OCI-M1 (cell line): Measurements from ENCODE around the gene LRGUK.
"Not testable (repeated sequence)": the region's sequence is repeated elsewhere in the genome, so short reads cannot be mapped to it uniquely, and the experiment has no call there.

Experiments
- DNase-seq: peaks from one replicate; lab custom pipeline; 2025; lab: John Stamatoyannopoulos, UW

Gene LRGUK

DNA sequence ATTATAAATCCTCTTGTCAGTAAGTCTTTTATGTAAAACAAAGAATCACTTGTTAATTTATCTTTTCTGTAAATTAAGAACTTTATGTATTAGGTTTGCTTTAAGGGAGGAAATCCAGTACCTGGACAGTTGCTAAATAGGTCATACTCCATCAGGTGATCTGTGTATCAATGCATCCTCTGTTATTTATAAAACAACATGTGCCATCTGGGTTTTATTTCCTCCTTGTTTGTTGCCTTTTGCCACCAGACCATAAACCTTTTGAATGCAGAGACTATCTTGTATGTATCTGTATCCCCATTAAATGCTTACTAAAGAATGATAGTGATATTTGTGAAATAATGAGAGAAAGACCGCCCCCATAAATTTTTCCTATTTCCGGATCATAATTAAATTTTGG lies 119.6 kb downstream of the LRGUK start:
- DNase-seq = no peak

DNA sequence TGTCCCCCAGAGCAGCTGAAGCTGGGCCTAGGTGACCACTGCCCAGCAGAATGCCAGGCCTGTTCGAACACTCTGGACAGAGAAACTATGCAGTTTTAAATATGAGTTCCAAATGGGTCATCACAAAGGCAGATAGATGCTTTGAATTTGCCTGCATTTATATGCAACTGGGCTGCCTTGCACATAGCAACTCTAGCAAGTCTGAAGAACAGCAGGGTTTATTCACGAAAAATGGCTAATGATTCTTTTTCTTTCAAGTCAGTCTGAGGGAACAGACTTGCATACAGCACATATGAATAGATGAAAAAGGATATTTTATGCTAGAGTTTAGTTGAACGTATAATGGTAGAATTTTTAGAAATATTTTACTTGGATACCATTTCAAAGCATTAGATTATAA lies 121.1 kb downstream of the LRGUK start:
- DNase-seq = no peak

DNA sequence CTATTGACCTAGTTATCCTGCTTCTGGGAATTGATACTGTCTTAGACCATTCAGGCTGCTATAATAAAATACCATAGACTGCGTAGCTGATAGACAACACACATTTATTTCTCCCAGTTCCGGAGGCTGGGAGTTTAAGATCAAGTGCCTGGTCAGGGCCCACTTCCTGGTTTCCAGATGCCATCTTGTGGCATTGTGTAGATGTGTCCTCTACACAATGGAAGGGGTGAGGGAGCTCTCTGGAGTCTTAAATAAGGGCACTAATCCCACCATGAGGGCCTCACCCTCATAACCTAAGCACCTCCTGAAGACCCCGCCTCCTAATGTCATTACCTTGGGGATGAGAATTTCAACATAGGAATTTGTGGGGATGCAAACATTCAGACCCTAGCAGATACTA lies 127.2 kb downstream of the LRGUK start:
- peak; percentile 1 for DNase-seq

DNA sequence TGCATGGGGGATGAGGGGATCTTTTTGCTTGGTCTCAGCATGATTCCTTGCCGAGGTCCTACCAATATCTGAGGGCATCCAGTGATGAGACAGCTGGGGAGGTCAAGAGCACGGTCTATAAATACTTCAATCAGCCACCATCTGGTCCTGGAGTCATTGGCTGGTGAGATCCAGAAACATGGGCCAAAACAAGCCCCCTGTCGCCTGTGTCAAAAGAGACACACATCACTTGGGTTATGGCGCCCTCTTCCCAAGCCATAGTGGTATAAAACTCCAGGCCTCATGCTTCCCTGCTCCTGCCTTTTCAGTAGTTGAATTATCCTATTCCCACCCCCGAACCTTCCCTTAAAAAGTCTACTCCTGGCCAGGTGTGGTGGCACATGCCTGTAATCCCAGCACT lies 128.7 kb downstream of the LRGUK start:
- DNase-seq = no peak

DNA sequence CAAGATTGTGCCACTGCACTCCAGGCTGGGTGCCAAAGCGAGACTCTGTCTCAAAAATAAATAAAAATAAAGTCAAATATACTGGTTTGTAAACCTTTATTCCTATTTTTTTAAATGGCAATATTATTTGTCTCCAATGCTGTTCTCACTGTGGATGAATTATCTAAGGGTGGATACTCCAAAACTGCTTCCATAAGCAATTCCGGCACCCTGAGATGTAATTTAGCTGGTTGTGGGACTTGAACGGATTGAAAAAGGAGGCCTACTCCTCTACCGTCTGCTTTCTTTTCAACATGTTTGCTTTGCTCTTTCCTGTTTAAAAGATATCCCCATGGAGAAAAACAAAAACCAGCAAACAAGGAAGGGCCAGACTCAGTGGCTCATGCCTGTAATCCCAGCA lies 135.2 kb downstream of the LRGUK start:
- DNase-seq = no peak

DNA sequence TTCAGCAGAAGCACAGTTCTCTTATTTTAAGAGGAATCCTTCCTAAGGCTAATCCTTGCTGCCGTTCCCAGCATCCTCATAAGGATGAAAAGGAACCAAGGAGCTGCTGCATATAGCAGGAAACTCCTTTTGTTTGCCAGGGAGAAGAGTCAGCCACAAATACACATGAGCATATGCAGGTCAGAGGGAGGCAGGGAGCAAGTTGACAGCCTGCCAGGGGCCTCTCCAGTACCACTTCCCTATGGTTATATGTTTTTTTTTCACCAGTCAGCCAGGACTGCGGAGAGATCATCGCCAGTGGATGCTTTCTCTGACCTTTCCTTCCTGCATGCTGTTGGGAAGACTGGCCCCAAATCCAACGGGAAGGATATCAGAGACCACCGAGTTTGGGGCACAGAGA lies 149.8 kb downstream of the LRGUK start:
- DNase-seq = no peak

DNA sequence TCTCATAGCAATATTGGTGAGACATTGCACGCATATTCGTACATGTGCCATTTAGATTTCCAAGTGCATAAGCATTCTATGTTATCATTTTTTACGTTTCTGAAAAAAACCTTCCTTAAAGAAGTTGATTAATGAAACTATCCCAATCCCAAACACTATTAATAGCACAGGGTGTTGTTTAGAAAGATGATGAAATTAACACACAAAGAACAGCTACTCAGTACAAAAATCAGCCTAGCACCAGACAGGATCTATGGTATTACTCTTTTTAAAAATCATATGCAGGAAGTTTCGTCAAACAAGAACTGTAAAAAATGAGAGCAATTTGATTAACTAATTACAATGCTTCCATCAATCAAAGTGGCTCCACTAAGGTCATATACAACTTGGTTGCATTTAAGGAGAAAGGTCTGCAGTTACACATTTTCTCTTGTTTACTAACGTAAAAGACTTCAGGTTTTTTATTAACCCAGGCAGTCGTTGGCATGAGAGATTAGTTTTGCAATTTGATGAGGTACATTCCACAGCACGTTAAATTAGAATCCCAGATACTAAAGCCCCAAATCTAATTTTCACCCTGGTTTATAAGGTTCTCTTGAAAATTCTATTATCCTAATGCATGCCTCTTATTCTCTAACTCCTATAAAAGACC lies 151.5 kb downstream of the LRGUK start:
- no peak for DNase-seq

DNA sequence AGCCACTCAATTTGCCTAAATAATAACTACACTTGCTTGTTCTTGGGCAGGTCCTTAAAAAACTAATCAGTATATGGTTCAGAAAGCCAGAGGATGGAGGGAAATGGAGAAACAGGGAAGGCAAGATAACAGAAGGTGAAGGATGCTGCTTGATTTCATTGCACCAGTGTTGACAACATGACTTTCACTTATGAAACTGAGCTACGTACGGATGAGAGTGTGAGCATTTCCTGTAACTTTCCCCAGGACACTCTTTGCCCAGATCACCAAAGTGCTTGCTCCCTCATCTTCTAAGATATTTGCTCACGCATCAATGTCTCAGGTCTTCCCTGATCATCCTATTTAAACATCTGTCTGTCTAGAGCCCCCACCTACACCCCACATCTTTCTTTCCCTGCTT lies 152.2 kb downstream of the LRGUK start:
- no peak for DNase-seq

DNA sequence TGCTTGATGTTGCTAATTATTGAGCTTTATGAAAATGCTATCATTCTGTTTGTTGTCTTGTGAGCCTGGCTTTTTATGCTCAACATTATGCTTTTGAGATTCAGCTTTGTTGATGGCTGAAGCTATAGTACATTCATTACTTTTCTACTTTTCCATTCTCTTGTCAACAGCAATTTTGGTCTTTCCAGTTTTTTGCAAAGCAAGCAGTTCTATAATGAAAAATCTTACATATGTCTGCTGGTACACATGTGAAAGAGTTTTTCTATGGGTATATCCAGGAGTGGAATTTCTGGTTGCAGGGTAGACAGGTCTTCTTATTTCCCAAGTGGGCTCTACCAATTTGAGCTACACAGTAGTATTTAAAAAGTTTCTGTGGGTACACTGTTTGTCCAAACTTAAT lies 152.8 kb downstream of the LRGUK start:
- no peak for DNase-seq

DNA sequence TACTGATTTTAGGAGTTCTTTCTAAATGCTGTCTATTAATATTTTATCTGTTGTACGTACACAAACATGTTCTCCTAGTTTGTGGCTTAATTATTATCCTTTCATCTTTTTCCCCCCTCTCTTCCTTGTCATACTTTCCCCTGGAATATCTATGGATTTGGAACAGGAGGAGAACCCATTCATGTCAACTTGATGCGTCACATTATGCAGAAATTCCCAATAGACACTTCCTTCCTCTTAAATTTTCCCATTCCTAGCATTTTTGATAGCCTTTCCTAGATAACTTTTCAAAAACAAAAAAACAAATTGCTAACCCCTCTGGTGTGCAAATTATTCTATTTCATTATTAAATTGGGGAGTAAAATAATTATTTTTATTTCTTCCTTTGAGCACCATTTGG lies 153.4 kb downstream of the LRGUK start:
- no peak for DNase-seq

DNA sequence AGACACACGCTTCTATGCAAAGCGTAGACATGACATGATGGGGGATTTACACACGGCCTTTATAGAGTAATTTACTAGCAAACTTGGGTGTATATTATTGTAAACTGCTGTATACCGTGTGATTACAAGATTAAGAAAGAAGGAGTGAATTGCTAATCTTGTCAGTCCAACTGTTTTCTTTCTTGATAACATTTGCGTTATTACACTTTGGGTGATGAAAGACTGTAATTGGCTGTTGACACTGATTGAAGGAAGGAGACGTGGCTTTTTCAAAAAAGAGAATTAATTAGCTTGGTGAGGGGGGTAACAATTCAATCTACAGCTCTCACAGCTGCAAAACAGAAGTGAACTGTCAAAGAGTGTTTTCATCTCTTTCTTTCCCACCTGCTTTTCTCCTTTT lies 156.9 kb downstream of the LRGUK start:
- no peak for DNase-seq

DNA sequence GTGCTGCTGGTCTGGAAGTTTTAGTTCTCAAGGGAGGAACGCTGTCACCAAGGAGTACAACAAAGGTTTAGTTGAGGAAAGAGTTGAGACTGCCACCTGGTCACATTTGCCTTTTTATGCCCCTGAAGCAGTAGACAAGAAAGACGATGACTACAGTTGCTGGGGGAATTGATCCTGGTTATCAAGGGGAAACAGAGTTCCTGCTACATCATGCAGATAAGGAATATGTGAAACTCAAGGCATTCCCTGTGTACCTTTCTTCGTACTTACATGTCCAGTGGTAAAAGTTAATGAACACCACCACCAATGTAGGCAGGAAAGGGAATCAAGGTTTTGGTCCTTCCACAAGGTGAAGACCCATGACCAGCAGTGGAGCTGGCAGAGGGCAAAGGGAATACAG lies 157.8 kb downstream of the LRGUK start:
- no peak for DNase-seq

DNA sequence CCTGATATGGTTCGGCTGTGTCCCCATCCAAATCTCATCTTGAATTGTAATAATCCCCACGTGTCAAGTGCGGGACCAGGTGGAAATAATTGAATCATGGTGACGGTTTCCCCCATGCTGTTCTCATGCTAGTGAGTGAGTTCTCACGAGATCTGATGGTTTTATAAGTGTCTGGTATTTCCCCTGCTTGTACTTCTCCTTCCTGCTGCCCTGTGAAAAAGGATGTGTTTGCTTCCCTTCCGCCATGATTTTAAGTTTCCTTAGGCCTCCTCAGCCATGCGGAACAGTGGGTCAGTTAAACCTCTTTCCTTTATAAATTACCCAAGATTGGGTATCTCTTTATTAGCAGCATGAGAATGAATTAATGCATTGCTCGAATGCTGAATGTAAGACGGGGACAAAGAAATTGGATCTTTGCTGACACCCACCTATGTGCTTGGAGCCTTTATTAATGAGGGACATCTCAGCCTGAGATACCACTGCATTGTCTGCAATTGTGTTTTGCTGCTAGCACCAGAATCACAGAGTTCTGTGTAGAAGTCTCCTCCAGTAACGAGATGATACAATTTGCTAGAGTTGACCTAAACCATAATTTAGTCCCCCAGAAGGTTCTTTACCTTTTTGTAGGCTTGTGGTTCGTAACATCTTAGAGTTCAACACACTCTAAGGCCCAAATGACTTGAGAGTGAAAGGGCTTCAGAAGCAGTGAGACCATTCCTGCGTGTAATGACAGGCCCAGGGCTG lies 160.9 kb downstream of the LRGUK start:
- no peak for DNase-seq

DNA sequence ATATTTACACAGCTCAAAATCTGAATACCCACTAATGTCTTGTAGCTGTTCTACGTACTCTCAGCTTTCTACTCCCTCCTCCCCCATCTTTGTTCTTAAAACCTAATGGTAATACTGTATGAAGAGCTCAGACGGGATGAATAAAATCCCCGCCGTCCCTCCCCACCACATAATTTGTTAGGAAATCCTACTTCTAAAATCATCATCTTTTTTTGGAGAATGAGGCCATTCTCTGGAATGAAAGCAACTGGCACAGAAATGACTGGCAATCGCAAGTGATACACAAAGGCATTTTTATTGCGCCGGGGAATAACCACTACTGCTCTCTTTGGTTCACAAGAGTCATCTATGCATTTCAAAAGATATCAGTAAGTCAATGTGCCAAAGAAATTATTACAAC lies 162.3 kb downstream of the LRGUK start:
- DNase-seq = no peak

DNA sequence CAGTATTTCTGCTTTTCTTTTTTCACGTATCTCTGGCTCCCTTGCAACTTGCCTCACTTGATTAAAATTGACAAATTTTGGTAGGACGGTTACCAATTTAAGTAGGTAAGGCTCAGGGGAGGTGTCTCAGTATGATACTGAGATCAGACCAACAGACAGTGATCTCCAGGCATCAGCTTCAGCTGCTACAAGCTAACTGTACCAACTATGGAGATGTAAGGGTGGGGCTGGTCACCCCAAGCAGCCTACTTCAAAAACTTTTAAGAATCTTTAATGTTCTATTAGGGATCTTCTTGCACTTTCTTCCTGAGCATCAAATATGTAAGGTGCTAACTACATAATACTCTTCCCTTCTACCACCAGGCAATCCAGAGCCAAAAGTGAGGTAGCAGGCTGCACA lies 162.7 kb downstream of the LRGUK start:
- DNase-seq = no peak

DNA sequence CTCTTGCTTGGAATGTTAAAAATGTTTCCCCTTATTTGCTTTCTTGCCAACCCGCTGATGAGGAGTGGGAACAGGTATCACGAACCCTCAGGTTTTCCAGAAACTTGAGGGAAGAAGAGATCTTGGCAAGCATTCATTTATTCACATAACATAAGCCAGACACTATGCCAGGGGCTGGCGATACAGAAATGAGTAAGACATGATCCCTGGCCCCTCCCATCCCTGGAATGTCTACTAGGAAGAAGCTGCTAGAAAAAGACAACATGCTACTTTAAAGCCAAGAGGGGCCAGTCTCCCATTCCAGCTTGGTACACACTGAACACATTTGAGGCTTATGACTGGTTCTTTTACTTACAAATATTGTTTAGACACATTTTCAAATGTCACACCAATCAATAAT lies 163.1 kb downstream of the LRGUK start:
- DNase-seq = no peak

DNA sequence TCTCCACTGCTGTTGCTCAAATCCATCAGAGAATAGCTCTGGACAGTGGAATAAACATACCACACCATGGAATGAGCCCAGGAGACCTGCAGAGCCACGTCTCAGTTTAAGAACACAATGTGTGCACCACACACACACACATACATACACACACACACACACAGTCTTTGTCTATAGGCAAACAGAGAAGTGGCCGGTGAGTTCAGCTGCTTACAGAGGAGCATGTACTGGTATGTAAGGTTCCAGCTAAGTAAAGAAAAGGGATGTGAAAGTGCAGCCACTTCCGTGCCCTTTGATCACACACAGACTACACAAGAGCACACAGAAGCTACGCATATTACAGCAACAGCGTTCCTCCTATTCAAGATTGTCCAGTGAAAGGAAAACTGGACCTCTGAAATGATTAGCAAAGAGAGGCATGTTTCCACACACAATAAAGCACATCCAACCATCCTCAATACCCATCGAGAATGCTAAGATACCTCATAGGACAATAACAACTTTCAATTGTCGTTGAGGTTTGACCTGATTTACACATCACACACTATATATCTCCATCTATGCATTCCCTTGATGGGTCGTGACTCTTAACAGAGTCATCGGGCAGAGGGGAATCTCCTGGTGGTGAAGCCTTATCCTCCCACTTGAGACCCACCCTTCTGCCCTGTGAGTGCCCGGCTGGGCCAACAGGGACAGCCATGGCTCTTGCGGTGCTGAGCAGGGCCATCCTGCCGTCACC lies 166.0 kb downstream of the LRGUK start:
- no peak for DNase-seq

DNA sequence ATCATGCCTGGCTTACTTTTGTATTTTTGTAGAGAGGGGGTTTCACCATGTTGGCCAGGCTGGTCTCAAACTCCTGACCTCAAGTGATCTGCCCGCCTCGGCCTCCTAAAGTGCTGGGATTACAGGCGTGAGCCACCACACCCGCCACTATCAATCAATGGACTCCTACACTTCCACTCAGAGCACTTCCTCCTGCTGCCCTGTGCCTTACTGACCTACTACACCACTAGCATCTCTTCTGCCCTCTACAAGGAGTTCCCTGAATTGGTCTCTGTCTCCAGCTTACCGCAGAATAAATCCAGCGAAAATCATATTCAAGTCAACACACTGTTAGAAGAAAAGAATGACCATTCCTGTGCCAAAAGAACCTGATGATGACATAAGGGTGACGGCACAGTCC lies 168.8 kb downstream of the LRGUK start:
- not testable (repeated sequence) for DNase-seq

DNA sequence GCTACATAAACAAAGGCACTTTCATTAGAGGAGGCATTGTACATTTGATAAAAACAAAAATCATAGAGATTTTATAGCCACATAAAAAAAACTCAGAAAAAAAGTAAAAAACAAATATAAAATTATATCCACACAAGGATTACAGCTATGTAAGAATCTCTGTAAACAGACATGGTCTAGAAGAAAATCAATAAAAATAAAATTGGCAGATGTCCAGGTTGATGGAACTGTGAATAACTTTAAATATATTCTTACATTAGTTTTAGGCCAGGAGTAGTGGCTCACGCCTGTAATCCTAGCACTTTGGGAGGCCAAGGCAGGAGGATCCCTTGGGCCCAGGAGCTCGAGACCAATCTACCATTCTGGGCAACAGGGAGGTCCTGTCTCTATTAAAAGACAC lies 170.3 kb downstream of the LRGUK start:
- DNase-seq = no peak

DNA sequence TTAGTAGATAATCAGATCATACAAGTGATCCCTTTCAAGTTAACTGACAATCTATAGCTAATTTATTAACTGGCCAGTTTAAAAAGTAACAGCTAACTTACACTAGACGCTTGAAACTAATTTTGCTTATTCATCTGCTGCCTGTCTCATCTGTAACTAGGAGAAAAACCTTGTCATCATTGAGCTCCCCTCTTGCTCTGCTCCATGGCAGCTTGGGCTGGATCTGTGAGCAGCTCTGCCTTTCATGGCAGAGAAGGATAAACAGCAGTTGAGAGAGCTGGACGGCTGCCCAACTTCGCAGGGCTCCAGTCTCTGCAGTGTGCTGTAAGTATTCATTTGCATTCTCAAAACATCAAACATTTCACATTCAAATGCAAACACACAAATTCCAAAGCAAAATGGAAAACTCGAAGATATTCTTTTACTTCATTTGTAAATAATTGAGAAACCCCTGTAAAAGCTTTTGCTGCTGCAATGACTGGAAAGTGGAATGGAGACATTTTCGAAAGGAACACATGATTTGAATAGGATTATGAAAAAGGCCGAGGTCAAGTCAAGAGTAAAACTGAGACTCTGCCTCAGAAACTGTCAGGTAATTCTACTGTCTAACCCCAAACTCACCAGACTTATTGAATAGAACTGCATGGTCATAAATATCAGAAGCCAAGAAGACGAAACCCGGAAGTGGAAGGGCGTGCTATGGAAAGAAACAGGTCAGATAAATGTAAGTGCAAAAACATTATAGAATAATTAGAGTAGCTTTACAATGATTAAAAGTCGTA lies 172.0 kb downstream of the LRGUK start:
- DNase-seq = no peak

DNA sequence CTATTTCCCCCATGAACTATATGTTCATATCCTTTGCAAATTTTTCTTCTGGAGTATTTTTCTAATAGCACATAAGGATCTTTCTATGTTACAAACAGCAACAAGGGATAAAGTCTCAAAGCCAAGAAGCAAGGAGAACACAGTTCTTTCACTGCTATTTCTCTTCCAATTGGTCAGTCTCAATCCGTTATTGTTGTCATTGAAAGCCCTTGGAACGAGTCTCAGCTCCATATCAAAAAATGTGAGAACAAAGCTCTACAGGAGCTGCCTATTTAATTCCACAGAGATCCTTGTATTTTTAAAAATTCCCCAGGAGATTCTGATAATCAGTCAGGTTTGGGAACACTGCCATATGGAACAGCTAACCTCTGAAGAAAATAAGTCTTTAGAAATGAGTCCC lies 173.8 kb downstream of the LRGUK start:
- no peak for DNase-seq

DNA sequence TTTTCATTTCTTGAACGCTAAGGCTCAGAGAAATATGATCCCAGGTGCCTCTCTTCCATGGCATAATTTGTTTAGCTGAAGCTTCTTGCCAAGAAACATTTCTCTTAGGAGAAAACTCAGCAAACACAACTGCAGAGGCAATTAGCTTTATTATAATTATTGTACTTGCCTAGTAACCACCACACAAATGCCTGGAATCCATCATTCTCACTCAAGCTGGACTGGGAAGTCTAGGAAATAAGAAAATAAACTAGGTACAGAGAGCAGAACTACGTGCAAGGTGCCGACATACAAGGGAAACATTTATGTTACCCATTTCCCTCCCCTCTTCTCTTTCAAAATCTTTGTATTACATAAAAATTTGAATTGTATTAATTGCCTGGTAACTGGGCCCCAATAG lies 174.5 kb downstream of the LRGUK start:
- DNase-seq = no peak

DNA sequence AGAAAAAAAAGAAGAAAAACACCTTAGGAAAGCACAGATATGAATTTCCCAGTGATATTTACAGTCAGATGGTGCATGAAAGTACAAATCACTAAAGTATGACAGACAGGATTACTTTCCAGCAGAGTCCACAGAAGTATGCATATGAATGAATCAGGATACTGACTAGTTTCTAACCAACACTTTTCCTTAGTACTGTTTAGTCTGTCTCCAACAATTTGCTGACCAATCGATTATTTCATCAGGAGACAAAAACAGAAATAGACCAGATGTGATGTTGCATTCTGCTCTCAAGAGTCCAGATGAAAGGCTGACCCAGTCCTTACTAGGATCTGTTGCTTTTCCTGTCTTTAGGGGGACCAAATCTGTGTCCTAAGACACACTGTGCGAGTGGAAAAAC lies 175.0 kb downstream of the LRGUK start:
- no peak for DNase-seq
